HG03064 (cell line): ENCODE results near the gene TSPY3.
"Not testable (repeated sequence)": the region's sequence is repeated elsewhere in the genome, so short reads cannot be mapped to it uniquely, and the experiment has no call there.

ENCODE experiments used
- ATAC-seq: cut with Tn5 transposase; IDR thresholded peaks from one replicate; pipeline ENCODE4 v1.9.1; 2021; ENCODE audit warnings: low read depth; ENCODE audit not compliant: unreplicated experiment

Gene TSPY3, protein sequence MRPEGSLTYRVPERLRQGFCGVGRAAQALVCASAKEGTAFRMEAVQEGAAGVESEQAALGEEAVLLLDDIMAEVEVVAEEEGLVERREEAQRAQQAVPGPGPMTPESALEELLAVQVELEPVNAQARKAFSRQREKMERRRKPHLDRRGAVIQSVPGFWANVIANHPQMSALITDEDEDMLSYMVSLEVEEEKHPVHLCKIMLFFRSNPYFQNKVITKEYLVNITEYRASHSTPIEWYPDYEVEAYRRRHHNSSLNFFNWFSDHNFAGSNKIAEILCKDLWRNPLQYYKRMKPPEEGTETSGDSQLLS

DNA sequence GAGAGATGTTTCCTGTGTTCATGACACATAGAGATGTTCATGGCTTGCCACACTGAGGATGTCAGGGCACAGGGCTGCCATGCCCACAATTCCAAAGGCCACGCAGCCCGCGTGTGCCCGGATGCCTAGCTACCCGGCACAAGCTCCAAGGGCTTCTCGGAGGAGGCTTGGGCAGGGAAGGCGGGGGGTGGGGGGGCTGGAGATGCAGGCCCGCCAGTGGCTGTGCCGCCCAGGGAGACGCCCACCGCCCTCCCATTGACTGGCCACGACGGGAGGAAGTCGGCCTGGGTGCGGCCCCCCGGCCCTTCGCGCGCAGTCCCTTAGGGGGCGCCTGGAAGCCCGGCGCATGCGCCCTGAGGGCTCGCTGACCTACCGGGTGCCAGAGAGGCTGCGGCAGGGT lies at the start of gene TSPY3:
Gene TSPY3, plus strand, starts transcription at position 301 of the 400 bp plus-strand sequence. Its CDS starts 46 bp downstream, at position 347.
- not testable (repeated sequence) for ATAC-seq

DNA sequence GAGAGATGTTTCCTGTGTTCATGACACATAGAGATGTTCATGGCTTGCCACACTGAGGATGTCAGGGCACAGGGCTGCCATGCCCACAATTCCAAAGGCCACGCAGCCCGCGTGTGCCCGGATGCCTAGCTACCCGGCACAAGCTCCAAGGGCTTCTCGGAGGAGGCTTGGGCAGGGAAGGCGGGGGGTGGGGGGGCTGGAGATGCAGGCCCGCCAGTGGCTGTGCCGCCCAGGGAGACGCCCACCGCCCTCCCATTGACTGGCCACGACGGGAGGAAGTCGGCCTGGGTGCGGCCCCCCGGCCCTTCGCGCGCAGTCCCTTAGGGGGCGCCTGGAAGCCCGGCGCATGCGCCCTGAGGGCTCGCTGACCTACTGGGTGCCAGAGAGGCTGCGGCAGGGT lies 40.7 kb upstream of the TSPY3 start, which contains the start of gene TSPY8:
Gene TSPY8, plus strand, starts transcription at position 301 of the 400 bp plus-strand sequence. Its CDS starts 46 bp downstream, at position 347.
- ATAC-seq, result not testable (repeated sequence)

DNA sequence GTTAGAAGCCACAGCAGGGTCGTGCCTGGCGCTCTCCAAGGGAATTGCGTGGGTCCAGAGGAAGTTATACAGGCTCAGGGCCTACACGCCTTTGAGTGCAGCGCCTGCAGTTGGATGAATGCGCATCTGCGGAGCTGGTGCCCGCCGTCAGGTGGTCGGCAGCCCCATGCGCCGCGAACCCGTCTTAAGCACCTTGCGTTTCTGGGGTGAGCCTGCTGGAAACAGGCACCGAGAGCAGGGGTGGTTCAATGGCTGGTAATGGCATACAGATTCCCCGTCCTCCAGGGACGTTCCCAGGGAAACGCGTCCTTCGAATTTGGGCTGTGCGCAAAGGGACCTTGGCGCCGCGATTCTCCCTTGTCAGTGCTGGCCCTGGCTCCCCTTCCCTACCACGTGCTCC lies 1.7 kb upstream of the TSPY3 start:
- ATAC-seq, result not testable (repeated sequence)
